ENCODE results near the gene ATP1B4.

DNA sequence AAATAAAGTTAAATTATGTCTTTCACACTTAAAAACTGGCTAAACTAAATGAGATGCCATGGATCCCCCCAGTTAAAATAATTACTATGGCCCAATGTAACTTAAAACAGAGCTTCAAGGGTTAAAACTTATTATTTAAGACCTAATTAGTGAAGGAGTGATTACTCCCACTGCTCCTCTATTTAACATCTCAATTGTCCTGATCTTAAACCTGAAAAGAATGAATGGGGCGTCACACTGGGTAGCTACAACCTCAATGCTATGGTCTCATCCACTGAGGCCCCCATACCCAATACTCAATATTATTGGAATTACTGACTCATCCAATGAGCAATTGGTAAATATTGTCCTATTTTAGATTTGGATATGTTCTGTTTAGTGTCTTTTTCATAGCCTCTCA is 29.5 kb upstream of the ATP1B4 start:
- TF ChIP-seq, protein P1, sequence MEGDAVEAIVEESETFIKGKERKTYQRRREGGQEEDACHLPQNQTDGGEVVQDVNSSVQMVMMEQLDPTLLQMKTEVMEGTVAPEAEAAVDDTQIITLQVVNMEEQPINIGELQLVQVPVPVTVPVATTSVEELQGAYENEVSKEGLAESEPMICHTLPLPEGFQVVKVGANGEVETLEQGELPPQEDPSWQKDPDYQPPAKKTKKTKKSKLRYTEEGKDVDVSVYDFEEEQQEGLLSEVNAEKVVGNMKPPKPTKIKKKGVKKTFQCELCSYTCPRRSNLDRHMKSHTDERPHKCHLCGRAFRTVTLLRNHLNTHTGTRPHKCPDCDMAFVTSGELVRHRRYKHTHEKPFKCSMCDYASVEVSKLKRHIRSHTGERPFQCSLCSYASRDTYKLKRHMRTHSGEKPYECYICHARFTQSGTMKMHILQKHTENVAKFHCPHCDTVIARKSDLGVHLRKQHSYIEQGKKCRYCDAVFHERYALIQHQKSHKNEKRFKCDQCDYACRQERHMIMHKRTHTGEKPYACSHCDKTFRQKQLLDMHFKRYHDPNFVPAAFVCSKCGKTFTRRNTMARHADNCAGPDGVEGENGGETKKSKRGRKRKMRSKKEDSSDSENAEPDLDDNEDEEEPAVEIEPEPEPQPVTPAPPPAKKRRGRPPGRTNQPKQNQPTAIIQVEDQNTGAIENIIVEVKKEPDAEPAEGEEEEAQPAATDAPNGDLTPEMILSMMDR (IDR thresholded peaks at IDR 0.05 in 2 of 3, conservative IDR thresholded peaks at IDR 0.05 in 1 of 3; ENCODE audit: control insufficient read depth in 2 of 3, extremely low read depth in 1 of 3, insufficient read depth in 1 of 3, low read depth in 3 of 3, low read length in 3 of 3), result no peak
- no peak for TF ChIP-seq BCL11A (IDR thresholded peaks at IDR 0.05; ENCODE audit: low read depth, low read length)
- TF ChIP-seq BCL3 (IDR thresholded peaks at IDR 0.05; ENCODE audit: borderline replicate concordance, insufficient read depth, low read depth, low read length, poor library complexity, severe bottlenecking), result no peak
- no peak for TF ChIP-seq RAD21 (IDR thresholded peaks at IDR 0.05; ENCODE audit: insufficient read depth, low read depth, low read length)
- TF ChIP-seq HDAC2 (IDR thresholded peaks at IDR 0.05), result no peak
- no peak for TF ChIP-seq CHD1 (IDR thresholded peaks at IDR 0.05; ENCODE audit: low read depth, low read length)
- TF ChIP-seq JUNB (IDR thresholded peaks at IDR 0.05), result no peak
